AG08395 (cell line): ENCODE measurements around the gene BANF2.
"Not testable (repeated sequence)": the region's sequence is repeated elsewhere in the genome, so short reads cannot be mapped to it uniquely, and the experiment has no call there.

Source experiments
- DNase-seq: peaks from one replicate; pipeline ENCODE4 v3.0.0; 2012; ENCODE audit warnings: mixed read lengths, low spot score

BANF2 gene

DNA sequence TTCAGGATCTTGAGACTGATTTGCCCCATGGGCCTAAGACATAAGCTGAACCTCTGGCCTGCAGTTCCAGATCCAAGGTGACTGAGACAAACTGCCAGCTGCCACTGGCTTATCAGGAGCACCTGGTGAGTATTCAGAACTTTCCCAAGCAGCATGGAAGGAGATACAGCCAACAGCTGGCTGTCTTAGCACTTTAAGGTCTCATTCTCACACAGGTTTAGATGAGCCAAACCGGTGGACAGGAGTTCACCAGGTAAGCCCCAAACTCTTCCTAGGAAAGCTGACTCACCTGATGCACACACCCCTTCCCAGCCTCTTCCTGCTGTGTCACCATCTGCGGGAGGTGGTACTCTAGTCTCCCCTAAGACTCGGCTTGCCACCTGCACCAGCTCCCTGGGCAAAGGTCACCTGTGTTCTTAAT is at the start of gene BANF2:
BANF2 (plus strand) TSS at position 36 of the 421 bp plus-strand sequence. CDS start 25,060 bp downstream, outside the sequence.
- DNase-seq: no peak

DNA sequence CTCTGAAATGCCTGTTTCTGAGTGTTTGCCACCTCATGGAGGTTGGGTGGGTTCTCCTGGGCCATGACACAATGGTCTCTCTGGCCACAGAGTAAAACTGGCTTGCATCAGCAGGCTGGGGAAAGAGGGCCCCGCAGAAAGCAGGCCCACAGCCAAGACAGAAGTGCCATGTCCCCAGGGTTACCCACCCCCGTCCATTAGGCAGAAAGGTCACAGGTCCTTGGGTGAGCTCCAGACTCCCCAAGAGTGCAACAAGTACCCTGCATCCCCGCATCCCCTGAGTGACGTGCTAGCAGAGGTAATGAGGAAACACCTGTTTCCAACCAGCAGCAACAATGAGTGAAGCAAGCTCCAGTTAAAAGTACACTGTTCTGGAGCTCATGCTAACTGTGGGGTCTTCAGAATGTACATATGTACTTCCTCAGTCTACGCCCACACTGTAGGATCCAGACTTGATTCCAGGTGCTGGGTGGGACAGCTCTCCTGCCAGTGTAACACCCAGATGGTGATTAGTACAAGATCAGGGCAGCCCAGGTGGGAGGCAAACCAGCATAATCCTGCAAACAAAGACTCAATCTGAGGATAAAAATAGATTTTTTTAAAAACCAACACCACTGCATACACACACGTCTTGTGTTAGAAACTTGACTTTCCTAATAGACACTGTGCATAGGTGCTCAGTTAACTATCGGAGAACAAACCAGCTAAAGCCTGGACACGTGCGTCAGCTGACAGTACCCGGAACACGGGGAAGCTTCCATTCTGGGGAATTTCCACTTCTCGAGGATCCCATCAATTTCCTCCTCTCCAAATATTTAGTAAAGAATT is 49.3 kb upstream of the BANF2 start:
- no peak for DNase-seq

DNA sequence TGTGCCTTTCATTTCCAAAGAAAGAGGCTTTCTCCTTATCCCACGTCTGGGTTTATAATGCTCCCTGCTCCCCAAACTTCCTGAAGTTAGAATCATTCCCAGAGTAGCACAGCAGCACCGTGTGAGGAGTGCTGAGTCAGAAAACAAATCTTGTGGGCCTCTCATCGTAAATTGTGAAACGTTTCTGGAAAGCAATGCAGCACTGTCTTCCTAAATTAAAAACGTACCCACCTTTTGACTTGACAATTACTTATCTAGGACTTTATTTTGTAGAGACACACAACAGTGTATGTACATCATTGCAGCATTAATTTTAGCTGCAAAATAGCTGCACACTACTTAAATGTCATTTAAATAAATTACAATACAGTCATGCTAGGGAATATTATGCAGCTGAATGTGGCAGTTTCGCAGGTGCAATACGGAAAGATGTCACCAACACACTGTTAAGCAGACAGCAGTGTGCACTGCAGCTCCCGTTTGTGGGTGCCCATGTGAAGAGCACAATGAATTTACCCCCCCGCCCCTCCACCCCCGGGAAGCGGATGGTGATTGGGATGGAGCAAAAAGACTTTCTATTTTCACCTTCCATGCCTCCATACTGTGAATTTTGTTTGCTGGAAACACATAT is 48.5 kb upstream of the BANF2 start:
- peak; percentile 61 for DNase-seq

DNA sequence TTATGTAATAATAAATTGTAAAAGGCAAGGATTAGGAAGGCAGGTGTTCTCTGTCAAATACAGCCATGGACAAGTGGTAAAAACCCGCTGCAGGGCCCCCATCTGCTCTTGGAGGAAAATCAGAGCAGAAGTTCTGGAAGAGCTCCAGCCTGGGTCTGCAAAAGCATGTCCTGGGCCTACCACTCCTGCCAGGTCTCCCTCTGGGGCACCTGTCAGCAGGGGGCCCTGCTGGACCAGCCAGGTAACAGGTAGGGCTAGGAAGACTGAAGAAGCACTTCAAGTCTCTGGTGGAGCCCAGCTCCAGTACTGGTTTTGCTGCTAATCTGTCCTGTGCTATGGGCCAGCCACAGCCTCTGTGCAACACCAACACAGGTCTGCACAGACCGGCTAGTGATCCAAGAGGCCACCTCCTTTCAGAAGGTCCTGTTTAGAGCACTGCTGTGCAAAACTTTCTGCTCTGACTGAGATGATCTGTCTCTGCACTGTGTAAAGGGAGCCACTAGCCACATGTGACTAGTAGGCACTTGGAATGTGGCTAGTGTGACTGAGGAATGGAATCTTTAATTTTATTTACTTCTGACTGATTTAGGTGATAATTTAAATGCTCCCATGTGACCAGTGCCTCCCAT is 47.9 kb upstream of the BANF2 start:
- peak; percentile 24 for DNase-seq

DNA sequence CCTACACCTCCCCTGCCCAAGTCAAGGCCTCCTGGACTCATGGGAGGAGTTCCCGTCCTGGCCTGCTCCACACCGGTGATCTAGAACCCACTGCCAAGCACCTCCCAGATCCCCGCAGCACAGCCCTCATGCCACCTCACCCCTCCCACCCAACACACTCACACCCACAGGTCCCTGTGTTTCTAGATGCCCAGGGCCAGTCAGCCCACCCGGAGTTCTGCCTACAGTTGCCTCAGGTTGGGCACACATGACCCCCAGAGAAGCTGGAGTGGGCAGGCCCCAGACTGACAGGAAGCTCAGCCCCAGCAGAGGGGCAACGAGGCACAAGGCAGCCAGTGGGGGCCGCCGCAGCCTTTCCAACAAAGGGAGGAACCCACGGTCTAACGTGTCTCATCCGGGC is 47.4 kb upstream of the BANF2 start:
- no peak for DNase-seq

DNA sequence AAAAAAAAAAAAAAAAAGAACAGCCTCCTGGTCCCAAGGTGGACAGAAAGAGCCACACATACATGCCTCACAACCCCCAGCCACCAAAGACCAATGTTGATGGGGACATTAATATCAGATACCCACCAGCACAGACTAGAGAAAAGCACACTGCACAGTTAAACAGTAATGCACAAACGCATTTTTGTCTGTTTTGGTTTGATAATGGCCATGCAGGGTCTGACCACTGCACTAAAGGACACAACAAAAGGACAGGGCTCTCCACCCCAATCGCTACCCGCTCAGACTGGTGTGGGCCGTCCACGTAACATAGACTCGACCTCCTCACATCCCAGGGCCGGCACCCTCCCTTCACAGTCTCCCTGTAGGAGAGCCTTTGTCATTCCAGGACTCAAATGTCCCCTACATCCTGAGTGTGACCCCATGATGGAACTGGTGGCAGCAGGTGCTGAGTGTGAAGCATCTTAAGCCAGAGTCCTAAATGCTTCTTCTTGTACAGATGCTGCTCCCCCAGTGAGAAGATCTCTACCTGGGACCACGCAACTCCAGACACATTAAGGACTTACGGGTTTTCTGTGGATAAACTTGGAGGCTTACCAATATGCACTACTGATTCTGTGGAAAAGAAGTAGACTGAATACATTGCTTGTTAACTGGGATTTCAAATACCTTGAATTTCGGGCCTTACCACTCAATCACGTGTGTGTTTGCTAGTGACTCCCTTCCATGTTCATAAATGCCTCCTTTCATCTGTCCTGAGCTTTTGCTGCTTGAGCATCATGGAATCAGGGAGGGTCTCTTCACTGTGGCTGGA is 45.7 kb upstream of the BANF2 start:
- no peak for DNase-seq

DNA sequence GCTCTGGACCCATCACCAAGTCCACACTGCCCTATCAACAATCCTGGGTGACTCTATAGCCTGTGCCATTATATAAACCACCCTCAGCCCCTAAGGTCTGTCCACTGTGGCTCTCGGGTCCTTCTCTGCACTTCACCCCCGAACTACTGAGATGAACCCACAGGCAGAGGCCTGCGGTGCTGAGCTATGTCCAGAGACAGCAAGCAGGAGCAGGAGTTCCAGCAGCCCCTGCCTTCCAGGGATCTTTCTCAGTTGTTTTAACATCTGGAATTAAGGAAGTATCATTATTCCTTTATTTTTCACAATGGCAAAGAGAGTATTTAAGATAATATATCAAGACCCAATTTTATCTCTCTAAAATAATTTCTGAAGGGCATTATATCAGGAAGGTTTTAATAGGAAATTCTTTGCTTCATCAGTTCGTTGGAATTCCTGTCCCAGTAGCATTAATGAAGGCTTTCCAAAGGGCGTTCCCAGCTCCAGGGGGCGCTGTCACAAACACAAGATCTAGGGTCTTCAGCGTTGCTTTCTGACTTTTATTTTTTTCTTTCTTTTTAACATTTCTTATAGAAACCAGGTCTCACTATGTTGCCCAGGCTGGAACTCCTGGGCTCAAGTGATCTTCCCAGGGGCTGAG is 45.0 kb upstream of the BANF2 start:
- DNase-seq: peak; percentile 38

DNA sequence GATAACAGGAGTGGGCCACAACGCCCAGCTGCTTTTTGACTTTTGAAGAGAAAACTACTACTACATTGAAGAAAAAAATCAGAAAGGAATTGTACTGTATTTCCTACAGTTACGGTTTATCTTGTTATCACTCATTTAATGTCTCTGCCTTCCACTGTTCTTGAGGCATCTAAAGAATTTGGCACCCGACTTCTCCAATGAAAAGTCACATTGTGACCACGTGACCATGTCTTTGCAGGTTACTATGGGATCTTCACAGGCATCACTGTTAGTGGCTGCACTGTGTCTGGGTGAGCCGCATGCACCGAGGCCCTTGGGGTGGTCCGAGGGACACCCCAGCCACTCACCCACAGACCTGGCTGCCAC is 44.5 kb upstream of the BANF2 start:
- DNase-seq: peak; percentile 43

DNA sequence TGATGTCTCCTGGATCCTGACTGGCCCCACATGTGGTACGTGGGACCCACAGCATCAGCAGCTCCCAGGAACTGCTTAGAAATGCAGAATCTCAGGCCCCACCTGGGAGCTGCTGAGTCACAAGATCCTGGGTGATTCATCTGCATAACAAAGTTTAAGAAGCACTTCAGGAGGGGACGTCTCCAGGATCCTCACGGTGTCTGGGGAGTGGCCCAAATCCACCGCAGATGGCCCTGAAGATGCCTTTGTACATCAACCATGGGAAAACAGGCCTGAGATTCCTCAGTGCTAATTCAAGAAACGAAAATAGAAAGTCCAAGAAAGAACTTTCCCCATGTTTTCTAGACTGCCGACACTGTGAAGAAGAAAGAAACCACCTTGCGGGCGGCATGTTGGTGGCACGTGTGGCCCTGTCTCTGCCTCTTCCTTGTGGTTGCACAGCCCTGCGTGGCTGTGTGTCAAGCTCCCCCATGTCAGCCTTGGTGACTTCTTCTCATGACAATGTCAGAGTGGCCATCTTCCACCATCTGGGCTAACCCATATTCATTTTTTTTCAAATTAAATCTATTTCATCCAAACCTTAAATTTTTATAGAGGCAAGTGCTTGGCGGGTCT is 43.8 kb upstream of the BANF2 start:
- peak; percentile 75 for DNase-seq

DNA sequence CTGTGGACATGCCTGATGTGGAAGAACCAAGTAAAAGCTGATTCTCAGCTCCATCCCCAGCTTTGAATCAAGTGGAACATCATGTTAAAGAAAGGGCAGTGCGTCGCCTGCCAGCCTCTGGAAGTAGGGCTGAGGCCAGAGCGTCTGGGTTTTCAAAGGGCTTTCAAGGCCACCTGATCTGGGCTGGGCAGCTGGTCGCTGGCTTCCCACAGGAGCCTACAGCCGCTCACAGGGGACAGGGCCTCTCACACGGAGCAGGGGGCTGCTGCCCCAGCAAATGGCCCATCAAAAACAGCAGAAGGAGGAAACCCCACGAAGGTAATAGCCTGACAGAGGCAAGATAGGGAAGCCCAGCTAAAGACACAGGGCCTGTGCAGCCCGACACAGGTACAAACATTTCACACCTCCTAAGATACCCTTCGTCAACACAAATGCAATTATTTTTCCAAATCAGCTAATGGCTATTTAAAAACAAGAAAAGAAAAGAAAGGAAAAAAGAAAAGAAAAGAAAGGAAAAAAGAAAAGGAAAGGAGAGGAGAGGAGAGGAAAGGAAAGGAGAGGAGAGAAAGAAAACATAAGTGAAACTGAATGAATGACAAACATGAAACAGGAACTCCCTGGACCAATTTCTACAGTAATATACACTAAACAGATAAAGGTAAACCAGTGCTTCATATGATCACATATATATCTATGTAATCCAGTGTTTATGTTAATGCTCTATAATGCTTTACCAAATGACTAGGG is 42.5 kb upstream of the BANF2 start:
- DNase-seq: no peak

DNA sequence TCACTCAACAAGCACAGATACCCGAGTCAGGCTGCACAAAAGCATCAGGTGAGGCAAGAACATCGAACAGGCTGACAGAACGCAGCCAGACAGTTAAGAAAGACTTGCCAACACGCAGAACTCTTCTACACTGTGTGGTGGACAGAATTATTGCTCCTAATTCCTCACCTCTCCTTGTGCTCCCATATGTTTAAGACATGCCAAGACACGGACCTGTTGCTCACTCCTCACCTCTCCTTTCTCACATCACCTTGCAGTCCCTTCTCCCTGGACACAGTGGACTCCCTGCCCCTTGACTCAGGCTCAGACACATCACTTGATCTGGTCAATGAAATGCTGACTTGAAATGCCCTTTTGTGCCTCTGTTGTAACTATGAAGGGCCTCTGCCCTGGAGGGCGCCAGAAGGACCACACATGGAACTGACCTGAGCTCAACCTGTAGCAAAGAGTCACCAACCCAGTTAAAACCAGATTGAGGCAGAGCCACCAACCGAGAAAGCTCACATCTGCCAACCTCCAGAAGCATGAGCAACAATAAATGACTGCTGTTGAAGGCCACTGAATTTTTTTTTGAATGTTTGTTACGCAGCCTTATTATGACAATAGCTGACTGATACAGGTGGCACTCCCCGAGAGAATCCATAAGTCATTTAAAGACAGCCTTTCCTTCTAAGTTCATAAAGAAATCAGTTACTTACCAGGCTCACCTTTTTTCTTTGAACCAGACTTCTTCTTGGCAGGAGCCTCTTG is 41.7 kb upstream of the BANF2 start:
- DNase-seq: no peak

DNA sequence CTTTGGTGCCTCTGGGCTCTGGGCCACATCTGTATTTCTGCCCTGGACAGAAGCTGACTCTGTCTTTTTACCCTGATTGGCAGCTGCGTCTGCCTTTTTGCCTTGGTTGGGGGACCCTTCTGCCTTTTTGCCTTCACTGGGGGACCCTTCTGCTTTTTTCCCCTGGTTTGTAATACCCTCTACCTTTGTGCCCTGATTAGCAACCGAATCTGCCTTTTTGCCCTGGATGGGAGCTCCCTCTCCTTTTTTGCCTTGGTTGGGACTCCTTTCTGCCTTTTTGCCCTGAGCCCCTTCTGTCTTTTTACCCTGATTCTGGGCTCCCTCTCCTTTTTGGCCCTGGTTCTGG is 41.1 kb upstream of the BANF2 start:
- DNase-seq: no peak

DNA sequence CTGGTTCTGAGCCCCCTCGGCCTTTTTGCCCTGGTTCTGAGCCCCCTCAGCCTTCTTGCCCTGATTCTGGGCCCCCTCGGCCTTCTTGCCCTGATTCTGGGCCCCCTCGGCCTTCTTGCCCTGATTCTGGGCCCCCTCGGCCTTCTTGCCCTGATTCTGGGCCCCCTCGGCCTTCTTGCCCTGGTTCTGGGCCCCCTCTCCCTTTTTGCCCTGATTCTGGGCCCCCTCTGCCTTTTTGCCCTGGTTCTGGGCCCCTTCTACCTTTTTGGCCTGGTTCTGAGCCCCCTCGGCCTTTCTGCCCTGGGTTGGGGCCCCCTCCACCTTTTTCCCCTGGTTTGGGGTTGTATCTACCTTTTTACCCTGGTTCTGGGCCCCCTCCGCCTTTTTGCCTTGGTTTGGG is 40.4 kb upstream of the BANF2 start:
- not testable (repeated sequence) for DNase-seq

DNA sequence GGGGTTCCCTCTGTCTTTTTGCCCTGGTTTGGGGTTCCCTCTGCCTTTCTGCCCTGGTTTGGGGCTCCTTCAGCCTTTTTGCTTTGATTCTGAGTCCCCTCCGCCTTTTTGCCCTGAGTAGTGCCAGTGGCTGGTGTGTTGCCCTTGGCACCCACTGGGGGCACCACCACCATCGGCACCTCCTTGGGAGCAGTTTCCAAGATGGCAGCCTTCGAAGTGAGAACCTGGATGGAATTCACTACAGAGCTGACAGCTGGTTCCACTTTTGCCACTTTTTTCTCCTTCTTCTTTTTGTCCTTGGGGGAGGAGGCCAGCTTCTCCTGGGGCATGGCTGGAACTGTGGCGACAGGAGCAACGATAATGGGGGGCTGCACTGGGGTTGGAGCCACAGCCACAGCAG is 40.0 kb upstream of the BANF2 start:
- DNase-seq: no peak

DNA sequence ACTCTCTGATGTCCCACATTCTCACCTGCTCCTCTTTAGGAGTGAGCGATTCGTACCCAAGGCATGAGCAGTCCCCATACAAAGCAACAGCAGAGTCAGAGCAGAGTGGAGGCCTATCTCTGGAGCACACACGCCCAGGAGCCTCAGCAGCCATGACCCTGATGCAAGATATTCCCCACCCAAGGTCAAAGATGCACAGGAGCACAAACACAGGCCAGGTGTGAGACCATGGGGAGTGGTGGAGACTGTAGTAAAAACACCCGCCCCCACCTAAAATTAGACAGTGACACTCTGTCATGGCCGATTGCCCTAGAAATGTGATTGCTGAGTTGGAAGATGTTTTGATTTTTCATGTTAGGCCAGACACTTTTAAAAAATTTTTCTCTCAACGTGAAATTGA is 39.1 kb upstream of the BANF2 start:
- DNase-seq: no peak

DNA sequence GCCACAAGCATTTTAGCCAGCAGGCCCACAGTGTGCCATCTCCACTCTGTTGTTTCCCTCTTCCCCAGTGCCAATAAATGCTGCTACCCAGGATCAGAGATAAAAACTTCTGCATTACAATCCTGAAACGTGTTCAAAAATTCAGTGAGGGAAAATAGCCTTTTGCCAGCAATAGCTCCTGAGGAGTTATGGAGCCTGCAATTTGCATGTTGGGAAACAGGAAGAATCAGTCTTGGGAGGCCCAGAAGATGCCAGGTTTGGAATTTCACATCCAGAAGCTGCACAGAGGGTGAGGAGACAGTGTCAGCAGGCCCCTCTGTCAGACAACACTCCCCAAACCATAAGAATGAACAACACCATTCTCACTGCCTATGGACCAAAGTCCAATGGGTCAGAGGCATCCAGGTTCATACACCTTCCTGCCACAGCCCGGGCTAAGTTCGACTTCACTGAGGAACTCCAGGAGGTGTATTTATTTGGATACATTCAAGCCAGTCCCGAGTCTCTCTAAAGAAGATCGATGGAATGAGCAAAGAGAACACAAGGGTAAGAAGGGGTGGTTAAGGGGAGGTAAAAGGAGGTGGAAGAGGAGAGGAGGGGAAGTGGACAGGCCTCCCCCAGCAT is 38.5 kb upstream of the BANF2 start:
- peak; percentile 66 for DNase-seq

DNA sequence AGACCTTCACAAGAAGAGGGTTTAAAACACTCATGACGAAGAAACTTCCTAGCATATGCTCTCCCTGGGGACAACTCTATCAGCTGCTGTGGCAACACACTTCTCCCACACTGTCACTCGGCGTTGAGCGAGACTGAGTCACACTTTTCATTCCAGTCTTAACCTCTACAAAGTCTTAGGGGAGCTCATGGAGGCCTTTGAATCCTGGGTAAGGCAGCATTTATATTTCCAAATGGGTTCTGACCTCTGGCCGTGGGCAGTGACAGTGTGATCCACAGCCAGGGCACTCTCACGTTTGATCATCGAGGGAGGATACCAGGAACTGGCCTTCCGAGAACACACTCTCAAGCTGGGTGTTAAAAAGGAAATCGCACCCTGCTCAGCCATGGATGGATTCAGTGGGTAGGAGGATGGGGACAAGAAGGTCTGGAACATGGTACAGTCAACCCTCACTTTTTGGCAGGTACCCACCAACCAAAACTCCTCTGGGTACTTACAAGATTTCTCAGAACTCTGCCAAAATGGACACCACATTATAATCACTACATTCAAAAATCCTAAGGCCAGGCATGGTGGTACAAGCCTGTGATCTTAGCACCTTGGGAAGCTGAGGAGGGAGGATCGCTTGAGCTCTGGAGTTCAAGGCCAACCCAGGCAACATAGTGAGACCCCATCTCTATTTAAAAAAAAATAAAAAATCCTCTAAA is 37.3 kb upstream of the BANF2 start:
- DNase-seq: peak; percentile 93

DNA sequence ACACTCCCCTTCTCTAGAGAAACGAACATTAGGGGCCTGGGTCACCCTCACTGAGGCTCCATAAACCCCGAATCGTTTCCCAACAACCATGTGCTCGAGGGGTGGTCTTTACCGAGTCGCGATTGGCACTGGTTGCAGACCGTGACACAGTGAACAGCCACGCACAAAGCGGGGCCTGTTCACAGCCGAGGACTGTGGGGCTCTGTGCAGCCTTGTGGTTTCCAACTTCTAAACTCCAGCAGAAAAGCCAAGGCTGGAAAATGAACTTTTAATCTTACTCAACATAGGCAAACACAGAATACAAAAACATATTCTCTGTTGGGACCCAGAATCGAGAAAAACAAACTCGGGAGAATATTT is 36.7 kb upstream of the BANF2 start:
- no peak for DNase-seq

DNA sequence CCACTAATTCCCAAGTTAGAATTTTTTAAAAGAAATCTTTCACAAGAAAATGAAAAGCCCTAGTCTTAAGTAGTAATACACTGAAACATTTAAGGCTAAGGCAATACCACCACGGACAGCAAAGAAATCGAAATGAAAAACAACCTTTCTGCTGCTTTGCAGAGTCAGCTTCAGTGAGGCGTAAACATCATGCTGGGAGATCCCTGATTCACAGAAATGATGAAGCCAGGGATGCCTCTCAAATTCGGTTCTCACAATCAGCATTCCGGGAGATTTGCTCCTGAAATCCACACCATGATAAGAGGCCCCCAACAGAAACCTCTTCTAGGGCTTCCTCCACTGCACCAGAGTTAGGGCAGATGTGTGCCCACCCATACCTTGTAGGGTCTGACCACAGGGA is 36.3 kb upstream of the BANF2 start:
- DNase-seq: no peak
